Measurements from ENCODE around the gene OSTF1.

OSTF1 gene

GRCh38 chr9:75111019-75111622 lies 22.8 kb downstream of the OSTF1 start:
- no peak overlapping the region for H3K4me3 ChIP-seq (ENCODE audit: low read depth, low read length)
- no peak for TF ChIP-seq CTCF (IDR thresholded peaks at IDR 0.05; ENCODE audit: low read depth, low read length)
- DNase-seq (ENCODE audit: low read depth, low spot score) = no peak
- in situ Hi-C loops (cut with HindIII; ENCODE audit: low sequenced_read_pairs) = no loop called here

GRCh38 chr9:75112789-75113188 lies 24.5 kb downstream of the OSTF1 start:
- H3K4me3 ChIP-seq (ENCODE audit: low read depth, low read length) = no peak overlapping the region
- in situ Hi-C loops (cut with HindIII; ENCODE audit: low sequenced_read_pairs) = no loop called here
- no peak for TF ChIP-seq CTCF (IDR thresholded peaks at IDR 0.05; ENCODE audit: low read depth, low read length)
- no peak for DNase-seq (ENCODE audit: low read depth, low spot score)

GRCh38 chr9:75116306-75116705 lies 28.0 kb downstream of the OSTF1 start:
- TF ChIP-seq CTCF (IDR thresholded peaks at IDR 0.05; ENCODE audit: low read depth, low read length) = no peak
- in situ Hi-C loops (cut with HindIII; ENCODE audit: low sequenced_read_pairs) = no loop called here
- no peak overlapping the region for H3K4me3 ChIP-seq (ENCODE audit: low read depth, low read length)
- DNase-seq (ENCODE audit: low read depth, low spot score) = no peak

GRCh38 chr9:75117564-75117963 lies 29.2 kb downstream of the OSTF1 start:
- DNase-seq (ENCODE audit: low read depth, low spot score) = no peak
- TF ChIP-seq CTCF (IDR thresholded peaks at IDR 0.05; ENCODE audit: low read depth, low read length) = no peak
- in situ Hi-C loops (cut with HindIII; ENCODE audit: low sequenced_read_pairs) = no loop called here
- no peak overlapping the region for H3K4me3 ChIP-seq (ENCODE audit: low read depth, low read length)

- no peak for TF ChIP-seq CTCF (IDR thresholded peaks at IDR 0.05; ENCODE audit: low read depth, low read length)
- H3K4me3 ChIP-seq (ENCODE audit: low read depth, low read length) = no peak overlapping the region
- in situ Hi-C loops (cut with HindIII; ENCODE audit: low sequenced_read_pairs) = no loop called here
- no peak for DNase-seq (ENCODE audit: low read depth, low spot score)
Measured at GRCh38 chr9:75120686-75121085, 32.4 kb downstream of the OSTF1 start.

- no peak for TF ChIP-seq CTCF (IDR thresholded peaks at IDR 0.05; ENCODE audit: low read depth, low read length)
- in situ Hi-C loops (cut with HindIII; ENCODE audit: low sequenced_read_pairs) = no loop called here
- no peak for DNase-seq (ENCODE audit: low read depth, low spot score)
- no peak overlapping the region for H3K4me3 ChIP-seq (ENCODE audit: low read depth, low read length)
Measured at GRCh38 chr9:75121914-75122558, 33.7 kb downstream of the OSTF1 start.

Measured in astrocyte of the spinal cord (primary cell).